HepG2 (cell line): ENCODE measurements around the gene SULT6B1. TPM values are rescaled to one million over a fixed set of nuclear protein-coding genes. Genes with fewer than 3 reads are reported as not detected.

Experiments used
- CEBPB ChIP-seq: IDR thresholded peaks from 2 replicates; pipeline ENCODE4 v1.6.1; 2011; ENCODE audit warnings: low read depth, low read length, improper control_type of control experiment, borderline replicate concordance
- GZF1 ChIP-seq: sonication (generic); formaldehyde crosslinking; IDR thresholded peaks from 2 replicates; pipeline ENCODE4 v1.5.1; 2020; ENCODE audit warnings: mild to moderate bottlenecking, missing genetic modification reagents
- HMG20A ChIP-seq: IDR thresholded peaks from 2 replicates; pipeline ENCODE4 v1.6.1; 2016; ENCODE audit warnings: borderline replicate concordance
- KDM2A ChIP-seq: sonication (generic); formaldehyde crosslinking; IDR thresholded peaks from 2 replicates; pipeline ENCODE4 v1.4.0; 2020; ENCODE audit warnings: low read depth, missing genetic modification reagents, borderline replicate concordance
- KDM5B ChIP-seq: sonication (generic); formaldehyde crosslinking; IDR thresholded peaks from 2 replicates; pipeline ENCODE4 v1.4.0; 2020; ENCODE audit warnings: missing genetic modification reagents, mild to moderate bottlenecking, borderline replicate concordance
- NCOA5 ChIP-seq: sonication (generic); formaldehyde crosslinking; IDR thresholded peaks from 2 replicates; pipeline ENCODE4 v1.4.0; 2020; ENCODE audit warnings: missing genetic modification reagents
- RARG ChIP-seq: sonication (generic); formaldehyde crosslinking; IDR thresholded peaks from 2 replicates; pipeline ENCODE4 v1.4.0; 2020; ENCODE audit warnings: low read depth, mild to moderate bottlenecking, missing genetic modification reagents
- RFX5 ChIP-seq: IDR thresholded peaks from 2 replicates; pipeline ENCODE4 v1.6.1; 2011; ENCODE audit warnings: low read depth, low read length, improper control_type of control experiment
- RFXAP ChIP-seq: sonication (generic); formaldehyde crosslinking; IDR thresholded peaks from 2 replicates; pipeline ENCODE4 v1.4.0; 2020; ENCODE audit warnings: missing genetic modification reagents, borderline replicate concordance
- SMAD1 ChIP-seq: sonication (generic); formaldehyde crosslinking; IDR thresholded peaks from 2 replicates; pipeline ENCODE4 v1.4.0; 2020; ENCODE audit warnings: missing genetic modification reagents, low read depth, mild to moderate bottlenecking, borderline replicate concordance
- ZFP82 ChIP-seq: sonication (generic); formaldehyde crosslinking; IDR thresholded peaks from 2 replicates; pipeline ENCODE4 v1.5.1; 2020; ENCODE audit warnings: mild to moderate bottlenecking, missing genetic modification reagents, borderline replicate concordance
- ZNF557 ChIP-seq: sonication (generic); formaldehyde crosslinking; IDR thresholded peaks from 2 replicates; pipeline ENCODE4 v1.4.0; 2020; ENCODE audit warnings: missing genetic modification reagents
- ZNF619 ChIP-seq: sonication (generic); formaldehyde crosslinking; IDR thresholded peaks from 2 replicates; pipeline ENCODE4 v1.4.0; 2020; ENCODE audit warnings: mild to moderate bottlenecking, missing genetic modification reagents
- ZNF703 ChIP-seq: sonication (generic); formaldehyde crosslinking; IDR thresholded peaks from 2 replicates; pipeline ENCODE4 v1.5.1; 2020; ENCODE audit warnings: missing genetic modification reagents, mild to moderate bottlenecking, moderate library complexity, borderline replicate concordance
- ZNF891 ChIP-seq: sonication (generic); formaldehyde crosslinking; IDR thresholded peaks from 2 replicates; pipeline ENCODE4 v1.5.0; 2020; ENCODE audit warnings: mild to moderate bottlenecking, missing genetic modification reagents
- ZSCAN9 ChIP-seq: IDR thresholded peaks from 2 replicates; pipeline ENCODE4 v1.6.1; 2016; ENCODE audit warnings: borderline replicate concordance
- polyA plus RNA-seq, 8 experiments: library from polyadenylated mRNA; depleted of rRNA in 3 of 8; stranded (reverse) in 7 of 8; unstranded in 1 of 8; fragments of >200 nt; fragmentation: Illumina TruSeq in 4 of 8; extraction: Trizol in 4 of 8; gene quantifications; 2 replicates each; pipeline versions ENCODE4 v1.2.1 to v1.2.3, GENCODE V29; 2011 to 2016; ENCODE audit warnings: low read depth in 4 of 8, missing spikeins in 1 of 8, mixed read lengths in 1 of 8; ENCODE audit not compliant: insufficient read depth in 1 of 8
- total RNA-seq, 5 experiments: library from RNA; depleted of rRNA; stranded (reverse); fragments of >200 nt; fragmentation: Illumina TruSeq; extraction: Trizol; gene quantifications; 2 replicates each; pipeline ENCODE4 v1.2.3, GENCODE V29; 2016; ENCODE audit warnings: low read depth in 1 of 5
- TF ChIP-seq, protein P1 (sequence below): sonication (generic); formaldehyde crosslinking; IDR thresholded peaks from 2 replicates; pipeline ENCODE4 v1.4.0; 2020; ENCODE audit warnings: missing genetic modification reagents, borderline replicate concordance
- TF ChIP-seq, protein P2 (sequence below): fragments of 450-650 bp; IDR thresholded peaks from 2 replicates; pipeline ENCODE4 v1.6.1; 2016
- TF ChIP-seq, protein P3 (sequence below): sonication (generic); formaldehyde crosslinking; IDR thresholded peaks from 2 replicates; pipeline ENCODE4 v1.4.0; 2020; ENCODE audit warnings: missing genetic modification reagents
- TF ChIP-seq, protein P4 (sequence below): sonication (generic); formaldehyde crosslinking; IDR thresholded peaks from 2 replicates; pipeline ENCODE4 v1.4.0; 2020; ENCODE audit warnings: missing genetic modification reagents

SULT6B1 gene
- total and polyA plus RNA-seq, 2 of the 13 experiments (the other 11 are each of a cell fraction or from before 2014, with no cell fraction given): not detected

DNA sequence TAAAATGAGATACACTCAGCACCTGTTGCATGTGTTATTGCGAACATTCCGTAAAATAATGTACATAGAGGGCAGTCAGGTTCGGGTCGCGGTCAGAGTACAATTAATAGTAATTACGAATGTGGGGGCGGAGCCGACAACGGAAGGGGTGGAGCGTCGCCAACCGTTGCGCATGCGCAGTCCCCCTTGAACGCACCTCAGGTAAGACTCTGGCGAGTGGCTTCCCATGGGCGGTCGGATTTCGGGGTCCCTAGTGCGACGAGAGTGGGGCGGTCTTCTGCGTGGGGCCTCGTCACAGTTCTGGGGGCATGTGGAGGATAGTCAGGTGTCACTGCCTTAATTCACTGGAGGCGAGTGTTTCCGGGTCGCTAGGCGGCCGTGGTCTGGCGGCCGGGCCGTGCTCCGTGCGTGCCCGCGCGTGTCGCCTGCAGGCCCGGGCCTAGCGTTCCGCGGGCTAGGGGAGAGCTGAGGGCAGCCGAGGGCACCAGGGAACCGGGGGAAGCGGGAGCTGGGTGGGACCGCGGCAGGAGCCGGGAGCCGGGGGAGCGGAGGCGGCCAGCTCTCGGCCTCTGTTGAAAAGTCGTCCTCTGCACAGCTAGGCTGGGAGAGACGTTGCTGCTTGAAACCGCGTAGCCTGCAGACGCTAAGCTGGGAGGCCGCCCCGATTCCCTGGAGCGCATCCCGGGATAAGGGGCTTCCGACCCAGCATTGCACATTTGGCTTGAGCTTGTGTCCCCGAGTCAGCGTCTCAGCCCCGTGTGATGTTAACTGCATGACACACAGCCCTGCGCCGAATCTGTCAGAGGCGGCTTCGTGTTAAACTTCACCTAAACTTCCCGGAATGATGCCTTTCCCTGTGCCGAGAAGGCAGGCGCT lies 8.1 kb upstream of the SULT6B1 start, which contains the start of gene CEBPZOS (continued):
- TF ChIP-seq RARG (CRISPR knock-in tag) (0 out of 2 replicates have a peak, but pooled peaks have one; percentile 73), CEBPB (no peak), SMAD1 (CRISPR knock-in tag) (peak; percentile 48; the same call in 1 of the 2 replicates), KDM5B (CRISPR knock-in tag) (peak; percentile 99), ZNF619 (CRISPR knock-in tag) (0 out of 2 replicates have a peak, but pooled peaks have one; percentile 50), ZFP82 (CRISPR knock-in tag) (peak; percentile 99), ZNF703 (CRISPR knock-in tag) (0 out of 2 replicates have a peak, but pooled peaks have one; percentile 78), ZNF557 (CRISPR knock-in tag) (no peak), ZNF891 (CRISPR knock-in tag) (peak; percentile 100), ZSCAN9 (CRISPR knock-in tag) (peak; percentile 92), RFX5 (no peak), NCOA5 (no peak), GZF1 (CRISPR knock-in tag) (peak; percentile 92), KDM2A (CRISPR knock-in tag) (peak; percentile 87; the same call in 1 of the 2 replicates), RFXAP (CRISPR knock-in tag) (peak; percentile 56; the same call in 1 of the 2 replicates), HMG20A (CRISPR knock-in tag) (no peak)
- TF ChIP-seq, protein P1, sequence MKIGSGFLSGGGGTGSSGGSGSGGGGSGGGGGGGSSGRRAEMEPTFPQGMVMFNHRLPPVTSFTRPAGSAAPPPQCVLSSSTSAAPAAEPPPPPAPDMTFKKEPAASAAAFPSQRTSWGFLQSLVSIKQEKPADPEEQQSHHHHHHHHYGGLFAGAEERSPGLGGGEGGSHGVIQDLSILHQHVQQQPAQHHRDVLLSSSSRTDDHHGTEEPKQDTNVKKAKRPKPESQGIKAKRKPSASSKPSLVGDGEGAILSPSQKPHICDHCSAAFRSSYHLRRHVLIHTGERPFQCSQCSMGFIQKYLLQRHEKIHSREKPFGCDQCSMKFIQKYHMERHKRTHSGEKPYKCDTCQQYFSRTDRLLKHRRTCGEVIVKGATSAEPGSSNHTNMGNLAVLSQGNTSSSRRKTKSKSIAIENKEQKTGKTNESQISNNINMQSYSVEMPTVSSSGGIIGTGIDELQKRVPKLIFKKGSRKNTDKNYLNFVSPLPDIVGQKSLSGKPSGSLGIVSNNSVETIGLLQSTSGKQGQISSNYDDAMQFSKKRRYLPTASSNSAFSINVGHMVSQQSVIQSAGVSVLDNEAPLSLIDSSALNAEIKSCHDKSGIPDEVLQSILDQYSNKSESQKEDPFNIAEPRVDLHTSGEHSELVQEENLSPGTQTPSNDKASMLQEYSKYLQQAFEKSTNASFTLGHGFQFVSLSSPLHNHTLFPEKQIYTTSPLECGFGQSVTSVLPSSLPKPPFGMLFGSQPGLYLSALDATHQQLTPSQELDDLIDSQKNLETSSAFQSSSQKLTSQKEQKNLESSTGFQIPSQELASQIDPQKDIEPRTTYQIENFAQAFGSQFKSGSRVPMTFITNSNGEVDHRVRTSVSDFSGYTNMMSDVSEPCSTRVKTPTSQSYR (CRISPR knock-in tag): no peak; the same call in 1 of the 2 replicates
- TF ChIP-seq, protein P2, sequence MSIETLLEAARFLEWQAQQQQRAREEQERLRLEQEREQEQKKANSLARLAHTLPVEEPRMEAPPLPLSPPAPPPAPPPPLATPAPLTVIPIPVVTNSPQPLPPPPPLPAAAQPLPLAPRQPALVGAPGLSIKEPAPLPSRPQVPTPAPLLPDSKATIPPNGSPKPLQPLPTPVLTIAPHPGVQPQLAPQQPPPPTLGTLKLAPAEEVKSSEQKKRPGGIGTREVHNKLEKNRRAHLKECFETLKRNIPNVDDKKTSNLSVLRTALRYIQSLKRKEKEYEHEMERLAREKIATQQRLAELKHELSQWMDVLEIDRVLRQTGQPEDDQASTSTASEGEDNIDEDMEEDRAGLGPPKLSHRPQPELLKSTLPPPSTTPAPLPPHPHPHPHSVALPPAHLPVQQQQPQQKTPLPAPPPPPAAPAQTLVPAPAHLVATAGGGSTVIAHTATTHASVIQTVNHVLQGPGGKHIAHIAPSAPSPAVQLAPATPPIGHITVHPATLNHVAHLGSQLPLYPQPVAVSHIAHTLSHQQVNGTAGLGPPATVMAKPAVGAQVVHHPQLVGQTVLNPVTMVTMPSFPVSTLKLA: no peak
- TF ChIP-seq, protein P3, sequence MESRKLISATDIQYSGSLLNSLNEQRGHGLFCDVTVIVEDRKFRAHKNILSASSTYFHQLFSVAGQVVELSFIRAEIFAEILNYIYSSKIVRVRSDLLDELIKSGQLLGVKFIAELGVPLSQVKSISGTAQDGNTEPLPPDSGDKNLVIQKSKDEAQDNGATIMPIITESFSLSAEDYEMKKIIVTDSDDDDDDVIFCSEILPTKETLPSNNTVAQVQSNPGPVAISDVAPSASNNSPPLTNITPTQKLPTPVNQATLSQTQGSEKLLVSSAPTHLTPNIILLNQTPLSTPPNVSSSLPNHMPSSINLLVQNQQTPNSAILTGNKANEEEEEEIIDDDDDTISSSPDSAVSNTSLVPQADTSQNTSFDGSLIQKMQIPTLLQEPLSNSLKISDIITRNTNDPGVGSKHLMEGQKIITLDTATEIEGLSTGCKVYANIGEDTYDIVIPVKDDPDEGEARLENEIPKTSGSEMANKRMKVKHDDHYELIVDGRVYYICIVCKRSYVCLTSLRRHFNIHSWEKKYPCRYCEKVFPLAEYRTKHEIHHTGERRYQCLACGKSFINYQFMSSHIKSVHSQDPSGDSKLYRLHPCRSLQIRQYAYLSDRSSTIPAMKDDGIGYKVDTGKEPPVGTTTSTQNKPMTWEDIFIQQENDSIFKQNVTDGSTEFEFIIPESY (CRISPR knock-in tag): no peak
- TF ChIP-seq, protein P4, sequence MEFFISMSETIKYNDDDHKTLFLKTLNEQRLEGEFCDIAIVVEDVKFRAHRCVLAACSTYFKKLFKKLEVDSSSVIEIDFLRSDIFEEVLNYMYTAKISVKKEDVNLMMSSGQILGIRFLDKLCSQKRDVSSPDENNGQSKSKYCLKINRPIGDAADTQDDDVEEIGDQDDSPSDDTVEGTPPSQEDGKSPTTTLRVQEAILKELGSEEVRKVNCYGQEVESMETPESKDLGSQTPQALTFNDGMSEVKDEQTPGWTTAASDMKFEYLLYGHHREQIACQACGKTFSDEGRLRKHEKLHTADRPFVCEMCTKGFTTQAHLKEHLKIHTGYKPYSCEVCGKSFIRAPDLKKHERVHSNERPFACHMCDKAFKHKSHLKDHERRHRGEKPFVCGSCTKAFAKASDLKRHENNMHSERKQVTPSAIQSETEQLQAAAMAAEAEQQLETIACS (CRISPR knock-in tag): peak; percentile 74
